Right renal pelvis (tissue), 4 donors: ENCODE data around the gene RAD51B. TPM values are rescaled to one million over a fixed set of nuclear protein-coding genes. Genes with fewer than 3 reads are reported as not detected.

Source experiments
- DNase-seq, 4 donors: peaks; one replicate each; pipeline ENCODE4 v3.0.0-alpha.2; 2013; ENCODE audit warnings: low read depth in 4 of 4, low spot score in 3 of 4, missing footprints in 1 of 4
- polyA plus RNA-seq, 4 donors: library from polyadenylated mRNA; unstranded; fragments of 120-200 nt; gene quantifications; one replicate each; pipeline ENCODE4 v1.2.1, GENCODE V29; 2013; ENCODE audit not compliant: insufficient read length in 4 of 4

RAD51B gene
- polyA plus RNA-seq, 4 donors = 10.7 to 11.6 (median 11.3) TPM

DNA sequence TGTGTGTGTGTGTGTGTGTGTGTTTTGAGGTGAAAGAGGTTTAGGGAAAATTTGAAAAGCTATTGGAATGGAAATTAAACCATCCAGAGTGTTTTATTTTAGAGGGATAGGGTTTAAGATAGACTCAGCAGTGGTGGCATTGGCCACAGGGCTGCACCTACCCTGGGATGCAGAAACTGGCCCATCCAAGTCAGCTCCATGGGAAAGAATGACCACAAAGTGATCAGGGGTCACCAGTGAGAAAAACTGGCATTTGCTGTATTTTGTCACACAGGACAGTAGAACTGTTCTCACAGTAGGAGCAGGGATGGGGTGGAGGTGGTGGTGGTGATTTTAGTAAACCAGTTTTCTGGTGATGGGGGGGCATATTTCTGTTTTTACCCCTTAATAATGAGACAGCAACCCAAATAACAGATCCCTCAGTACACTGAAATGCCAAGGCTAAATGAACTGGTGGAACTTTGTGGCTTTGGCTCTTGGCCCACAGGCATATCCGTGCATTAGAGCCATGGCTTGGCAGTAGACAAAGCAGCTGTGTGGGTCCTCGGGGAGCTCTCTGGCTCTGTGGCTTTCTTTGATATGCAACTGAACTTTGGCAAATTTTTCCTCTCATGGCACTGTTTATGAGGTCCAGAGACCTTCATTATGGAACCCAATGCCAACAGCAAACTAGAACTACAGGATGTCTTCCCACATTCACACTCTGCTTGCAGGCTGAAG is 625.0 kb downstream of the RAD51B start:
- DNase-seq = no peak

DNA sequence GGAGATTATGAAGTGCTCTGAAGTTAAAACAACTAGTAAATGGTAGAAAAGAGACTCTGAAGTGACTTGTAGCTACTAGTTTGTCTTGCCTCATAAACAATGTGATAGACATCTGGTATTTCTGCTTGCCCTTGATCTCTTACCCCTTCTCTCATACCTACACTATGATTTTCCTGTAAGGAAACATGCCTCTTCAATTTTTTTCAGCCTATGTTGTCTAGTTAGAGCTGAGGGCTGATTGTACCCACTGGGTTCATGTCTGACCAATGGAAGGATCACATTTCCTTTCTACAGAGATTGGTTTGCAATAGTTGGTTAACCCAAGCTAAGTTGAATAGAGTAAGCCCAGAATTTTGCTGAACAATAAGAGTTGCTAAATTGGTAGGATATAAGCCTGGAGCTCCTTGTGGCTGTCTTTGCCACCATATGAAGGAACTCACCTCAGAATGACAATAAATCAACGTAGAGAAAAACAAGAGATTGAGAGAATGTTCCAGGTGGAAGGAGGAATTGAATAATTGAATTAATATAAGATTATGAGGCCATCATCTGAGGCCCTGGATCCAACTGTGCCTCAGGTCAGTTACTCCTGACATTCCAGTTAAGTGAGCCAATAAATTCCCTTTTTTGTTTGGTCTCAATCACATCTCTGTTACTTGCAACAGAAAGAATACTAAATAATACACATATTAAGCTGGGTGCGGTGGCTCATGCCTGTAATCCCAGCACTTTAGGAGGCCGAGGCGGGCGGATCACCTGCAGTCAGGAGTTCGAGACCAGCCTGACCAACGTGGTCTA is 626.9 kb downstream of the RAD51B start:
- DNase-seq = no peak

DNA sequence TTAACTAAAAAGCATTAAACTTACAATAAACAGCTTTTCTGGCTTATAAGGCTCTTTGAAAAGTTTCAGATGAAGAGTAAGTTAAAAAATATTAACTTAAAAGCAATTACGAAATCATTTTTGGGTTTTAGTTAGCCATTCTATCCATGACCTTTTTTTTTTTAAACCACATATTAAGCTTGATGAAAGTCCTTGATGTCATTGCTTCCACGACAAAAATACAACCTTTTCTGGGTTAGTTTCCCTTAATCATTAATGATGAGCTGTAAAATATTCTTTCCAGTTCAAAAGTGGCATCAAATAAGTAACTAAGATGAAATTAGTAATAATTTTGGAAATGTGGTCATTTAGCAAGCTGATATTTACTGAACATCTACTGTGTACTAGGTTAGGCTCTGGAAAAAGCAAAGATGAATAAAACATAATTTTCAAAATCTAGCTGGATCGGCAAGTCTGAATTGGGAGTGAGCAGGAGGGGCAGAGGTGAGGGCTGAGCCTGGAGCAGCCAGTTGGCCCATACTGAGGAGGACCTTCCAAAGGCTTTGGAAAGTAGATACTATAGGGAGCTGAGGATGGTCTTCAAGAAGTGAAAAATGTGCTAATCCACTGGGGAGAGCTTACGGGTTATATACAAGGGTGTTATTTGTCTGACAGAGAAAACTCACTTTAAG is 628.1 kb downstream of the RAD51B start:
- DNase-seq = no peak

DNA sequence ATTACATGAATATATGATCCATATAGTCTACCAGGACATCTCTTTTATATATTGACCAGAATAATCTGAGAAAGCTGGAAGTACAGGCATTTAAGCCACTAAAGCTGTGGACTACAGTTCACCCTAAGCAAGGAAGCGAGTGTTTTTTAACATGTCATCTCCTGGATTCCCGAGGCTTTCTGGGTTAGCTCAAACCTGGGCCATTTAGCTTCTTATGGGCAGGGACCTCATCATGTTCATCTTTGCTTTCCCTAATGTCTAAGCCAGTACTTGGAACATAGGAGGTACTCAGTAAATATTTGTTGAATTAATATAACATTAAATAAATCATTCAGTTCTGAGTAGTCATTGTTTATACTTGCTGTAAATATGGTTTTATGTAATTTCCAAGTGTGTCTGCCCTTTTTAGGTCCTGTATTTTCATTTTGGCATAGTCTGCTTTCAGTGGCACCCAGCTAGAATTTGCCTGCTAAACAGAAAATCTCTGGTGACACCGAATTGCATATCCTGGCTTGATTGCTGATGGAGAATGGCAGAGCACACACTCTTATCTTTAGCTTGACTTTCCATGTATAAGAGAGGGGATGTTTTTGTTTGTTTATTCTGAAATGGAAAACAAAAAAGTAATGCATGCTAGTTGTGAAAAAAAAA is 628.8 kb downstream of the RAD51B start:
- DNase-seq = no peak

DNA sequence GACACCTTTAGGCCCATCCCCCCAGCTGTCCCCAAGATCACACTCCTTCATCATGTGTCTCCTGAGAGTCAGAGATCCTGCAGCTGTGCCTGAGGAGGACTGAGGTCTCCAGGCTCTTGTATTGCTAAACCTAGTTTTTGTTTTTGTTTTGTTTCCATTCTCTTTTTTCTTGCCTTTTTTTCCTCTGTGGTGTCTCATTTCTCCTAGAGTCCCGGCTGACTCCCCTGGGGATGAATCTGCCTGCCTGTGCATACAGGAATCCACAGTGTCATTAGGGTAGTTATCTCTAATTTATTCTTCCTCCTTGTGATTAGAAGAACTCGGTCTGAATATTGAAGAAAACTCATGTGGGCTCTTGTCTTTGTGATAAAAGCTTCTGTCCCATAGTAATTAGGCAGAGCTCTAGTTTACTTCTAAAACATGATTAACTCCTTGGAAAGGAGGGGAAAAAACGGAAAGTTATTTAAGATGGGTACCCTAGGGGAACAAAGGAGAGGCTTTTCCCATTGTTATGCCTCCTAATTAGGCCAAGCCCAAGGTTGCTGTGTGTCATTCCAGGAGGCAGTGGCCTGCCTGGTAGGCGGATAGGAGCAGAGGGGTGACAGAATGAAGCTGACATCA is 630.1 kb downstream of the RAD51B start:
- no peak for DNase-seq

DNA sequence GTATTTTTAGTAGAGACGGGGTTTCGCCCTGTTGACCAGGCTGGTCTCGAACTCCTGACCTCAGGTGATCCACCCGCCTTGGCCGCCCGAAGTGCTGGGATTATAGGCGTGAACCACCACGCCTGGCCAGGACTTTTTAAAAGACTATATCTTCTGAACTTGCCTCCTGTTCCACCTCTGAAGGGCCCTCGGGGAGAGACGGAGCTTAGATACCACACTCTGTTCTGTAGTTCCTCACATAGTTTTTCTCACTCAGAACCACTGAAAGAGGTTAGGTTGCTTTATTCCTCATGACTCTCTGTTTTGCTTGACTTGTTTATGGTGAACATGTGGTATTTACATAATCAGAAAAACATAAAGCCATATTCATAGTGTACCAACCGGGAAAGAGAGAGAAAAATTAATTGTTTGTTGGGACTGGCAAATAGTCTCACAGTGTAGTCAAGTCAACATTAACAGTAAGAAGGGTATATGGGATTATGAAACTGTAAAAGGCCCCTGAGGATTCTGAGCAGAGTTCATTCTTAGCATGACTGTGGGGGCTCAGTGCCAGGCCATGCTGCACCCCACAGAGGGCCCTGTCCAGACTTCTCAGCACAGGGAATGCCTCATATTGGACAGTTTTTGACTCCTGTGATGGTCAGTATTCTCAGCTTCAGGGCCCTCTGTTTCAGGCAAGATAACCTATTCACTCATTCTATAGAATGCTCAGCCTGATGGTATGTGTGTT is 631.0 kb downstream of the RAD51B start:
- DNase-seq = no peak

DNA sequence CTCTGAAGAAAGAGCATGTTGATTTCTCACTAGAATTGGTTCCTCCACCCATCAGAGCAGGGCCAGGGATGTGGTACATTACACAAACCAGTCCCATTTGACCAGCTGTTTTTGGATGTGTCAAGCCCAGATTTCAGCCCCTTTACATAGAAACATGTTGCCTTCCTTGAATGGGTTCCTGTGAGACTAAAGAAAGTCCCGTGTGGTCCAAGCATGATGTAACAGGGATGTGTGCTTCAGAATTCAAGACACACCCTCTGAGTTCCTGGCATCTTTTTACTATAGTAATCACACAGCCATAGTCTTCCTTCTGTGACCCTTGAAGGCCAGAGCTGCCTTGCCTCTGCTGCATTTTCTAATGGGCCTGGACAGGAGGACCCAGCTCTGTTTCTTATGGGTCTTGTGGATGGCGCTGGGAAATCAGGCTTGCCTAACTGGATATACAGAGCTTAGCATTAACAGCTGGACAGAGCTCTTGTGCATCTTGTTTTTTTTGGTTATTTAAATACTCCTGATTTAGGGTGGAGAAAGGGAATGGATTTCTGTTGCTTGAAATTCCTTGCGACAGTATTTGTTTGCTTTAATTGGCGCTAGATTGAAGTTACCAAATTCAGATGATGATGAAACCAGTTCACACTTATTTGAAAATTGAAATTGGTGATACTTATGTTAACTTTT is 632.3 kb downstream of the RAD51B start:
- no peak for DNase-seq

DNA sequence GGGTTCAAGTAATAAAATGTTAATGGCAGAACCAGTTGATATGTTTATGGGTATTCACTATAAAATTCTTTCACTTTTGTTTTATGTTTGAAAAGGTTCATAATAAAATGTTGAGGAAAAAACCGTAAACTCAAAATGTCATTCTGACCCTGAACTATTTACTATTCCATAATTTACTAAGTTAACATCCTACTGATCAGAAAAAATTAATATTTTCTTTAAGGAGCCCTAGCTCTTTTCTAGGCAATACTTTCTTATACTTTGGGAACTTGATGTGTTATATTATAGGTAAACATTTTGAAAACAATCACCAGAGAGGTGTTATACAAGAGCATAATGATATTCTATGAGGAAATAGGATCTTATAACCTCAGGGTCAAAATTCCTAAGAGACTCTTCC is 638.7 kb downstream of the RAD51B start:
- DNase-seq = no peak

DNA sequence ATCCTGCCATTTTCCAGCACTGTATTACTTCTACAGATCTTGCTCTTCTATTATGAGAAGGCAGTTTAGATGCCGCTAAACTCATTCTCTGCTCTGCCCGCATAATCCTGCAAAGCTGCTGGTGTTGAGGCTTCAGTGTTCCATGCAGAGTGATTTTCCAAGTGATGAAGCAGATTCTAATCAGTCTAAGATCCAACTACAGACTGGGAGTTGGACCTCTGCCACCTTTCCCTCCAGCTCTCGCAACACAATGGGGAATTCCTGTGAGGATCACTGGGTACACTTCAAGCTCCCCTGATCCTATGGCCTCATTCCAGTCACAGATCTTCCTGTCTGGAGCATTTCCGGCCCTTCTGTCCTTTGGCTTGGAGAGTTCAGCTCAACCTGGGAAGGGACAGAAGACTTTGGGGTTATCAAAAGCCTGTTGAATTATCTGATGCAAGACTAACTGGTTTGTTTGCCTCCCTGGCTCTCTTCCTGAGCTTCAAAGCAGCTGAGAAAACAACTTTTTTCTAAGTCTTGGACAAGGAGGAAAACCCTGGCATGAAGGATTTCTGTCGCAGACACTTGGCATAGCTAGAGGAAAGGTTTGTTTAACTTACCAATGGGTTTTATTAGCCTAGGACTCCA is 639.4 kb downstream of the RAD51B start:
- peak in 1 of 4 donors; percentile 47 for DNase-seq

DNA sequence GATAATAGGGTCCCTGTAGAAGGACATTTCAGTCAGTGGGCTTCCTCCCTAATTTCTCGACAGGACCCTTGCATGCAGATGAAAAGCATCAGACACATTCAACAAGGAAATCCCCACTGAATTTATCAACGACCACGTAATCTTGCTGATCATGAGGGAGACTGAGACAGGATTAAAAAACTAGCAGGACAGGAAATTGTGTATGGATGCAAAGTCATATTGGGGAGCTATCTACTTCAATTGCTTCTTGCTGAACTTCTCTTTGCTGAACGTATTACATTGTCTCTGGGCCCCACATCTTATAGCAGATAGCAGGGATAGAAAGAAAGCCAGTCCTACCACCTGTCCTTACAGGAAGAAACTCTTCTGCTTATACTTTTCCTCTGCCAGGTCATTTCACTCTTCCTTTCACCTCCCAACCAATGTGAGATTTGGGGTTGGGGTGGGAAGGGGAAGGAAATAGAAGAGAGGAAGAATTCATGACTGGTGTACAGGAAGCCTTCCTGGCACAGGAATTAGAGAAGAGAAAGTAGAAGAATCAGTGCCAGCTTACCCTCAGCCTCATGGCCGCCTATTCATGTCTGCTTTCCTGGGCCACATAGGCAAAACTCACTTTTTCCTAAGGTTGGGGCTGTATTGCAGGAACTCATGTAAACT is 640.0 kb downstream of the RAD51B start:
- DNase-seq = no peak

DNA sequence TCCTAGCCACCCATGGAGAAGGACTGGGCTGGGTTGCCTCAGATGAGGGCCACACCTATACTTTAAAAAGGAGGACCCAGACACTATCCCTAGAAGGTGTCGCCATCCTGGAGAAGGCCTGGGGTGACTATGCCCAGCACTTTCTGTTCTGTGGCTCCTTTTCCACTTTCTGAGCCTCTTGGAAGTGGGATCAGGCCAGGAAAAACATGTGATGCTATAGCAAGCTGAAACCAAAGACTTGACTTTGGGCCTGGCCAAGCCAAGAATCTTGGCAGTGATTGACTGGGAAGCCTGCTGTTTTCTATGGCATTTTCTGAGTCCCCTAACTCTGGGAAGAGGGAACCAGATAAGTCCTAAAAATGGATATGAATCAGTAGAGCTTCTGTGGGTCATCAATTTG is 641.0 kb downstream of the RAD51B start:
- no peak for DNase-seq

DNA sequence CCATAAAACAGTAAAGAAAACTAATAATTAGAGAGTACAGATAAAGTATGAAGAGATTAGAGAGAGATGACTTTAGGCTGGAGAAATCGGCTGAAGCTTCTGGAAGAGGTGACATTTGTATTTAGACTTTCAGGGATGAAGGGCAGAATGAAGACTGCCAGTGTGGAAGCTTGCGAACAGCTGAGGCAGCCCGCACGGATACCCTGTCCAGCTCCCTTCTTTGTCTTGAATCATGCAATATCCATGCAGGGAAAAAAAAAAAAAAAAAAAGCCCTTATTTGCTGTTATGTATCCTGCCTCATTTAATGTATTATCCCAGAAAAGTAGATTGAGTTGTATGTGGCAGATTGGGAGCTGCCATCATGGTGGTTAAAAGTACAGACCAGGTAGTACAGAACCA is 641.5 kb downstream of the RAD51B start:
- DNase-seq = no peak

DNA sequence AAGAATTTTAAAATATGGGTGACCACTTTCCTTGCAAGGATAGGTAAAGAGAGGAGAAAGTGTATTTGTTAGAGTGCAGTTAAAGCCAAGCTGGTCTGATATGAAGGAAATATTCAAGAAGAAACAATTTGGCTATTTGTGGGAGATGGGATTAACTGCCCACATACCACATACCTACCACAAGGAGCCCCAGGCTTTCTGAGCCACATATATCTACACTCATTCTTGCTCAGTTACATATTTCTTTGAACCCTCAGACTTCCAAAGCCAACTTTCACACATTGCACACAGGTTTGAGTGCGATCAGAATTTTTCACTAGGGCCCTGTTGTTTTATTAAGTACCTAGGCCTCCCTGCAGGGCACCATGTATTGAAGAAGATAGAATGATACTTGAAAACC is 643.1 kb downstream of the RAD51B start:
- DNase-seq = no peak

DNA sequence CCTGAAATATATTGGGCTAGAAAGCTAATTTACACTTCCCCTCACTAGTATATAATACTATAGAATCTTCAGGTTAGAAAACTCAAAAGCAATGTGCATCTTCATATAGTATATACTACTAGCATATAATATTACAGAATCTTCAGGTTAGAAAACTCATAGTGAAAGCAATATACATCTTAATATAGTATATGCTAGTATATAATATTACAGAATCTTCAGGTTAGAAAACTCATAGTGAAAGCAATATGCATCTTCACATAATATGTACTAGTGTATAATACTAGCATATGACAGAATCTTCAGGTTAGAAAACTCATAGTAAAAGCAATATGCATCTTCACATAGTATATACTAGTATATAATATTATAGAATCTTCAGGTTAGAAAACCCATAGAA is 643.7 kb downstream of the RAD51B start:
- DNase-seq = no peak

DNA sequence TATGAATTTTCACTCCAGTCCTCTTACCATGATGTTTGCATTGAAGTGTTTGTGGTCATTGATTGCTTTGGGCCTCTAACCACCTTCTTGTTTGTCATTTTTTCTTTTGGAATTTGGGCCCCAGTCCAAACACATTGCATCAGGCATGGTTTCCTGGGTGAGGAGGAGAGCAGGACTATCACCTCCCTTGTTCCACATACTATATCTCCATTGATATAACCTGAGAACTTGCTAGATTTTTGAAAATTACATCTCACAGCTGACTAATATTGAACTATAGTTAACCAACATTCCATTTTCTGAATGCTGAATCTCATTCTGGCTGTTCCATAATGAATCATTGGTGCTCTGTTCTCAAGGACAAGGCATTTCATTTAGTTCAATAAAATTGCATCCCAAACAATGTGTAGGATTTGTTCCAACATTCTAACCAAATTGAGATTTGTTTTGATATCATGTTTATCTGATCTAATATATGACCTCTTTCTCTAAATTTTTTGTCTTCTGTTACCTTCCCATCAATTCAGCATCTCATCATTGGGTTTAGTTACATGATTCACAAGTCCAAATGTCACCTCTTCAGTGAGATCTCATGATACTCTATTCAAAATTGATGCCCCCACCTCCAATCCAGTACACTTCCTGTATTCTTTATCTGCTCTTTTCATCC is 644.3 kb downstream of the RAD51B start:
- DNase-seq = no peak

DNA sequence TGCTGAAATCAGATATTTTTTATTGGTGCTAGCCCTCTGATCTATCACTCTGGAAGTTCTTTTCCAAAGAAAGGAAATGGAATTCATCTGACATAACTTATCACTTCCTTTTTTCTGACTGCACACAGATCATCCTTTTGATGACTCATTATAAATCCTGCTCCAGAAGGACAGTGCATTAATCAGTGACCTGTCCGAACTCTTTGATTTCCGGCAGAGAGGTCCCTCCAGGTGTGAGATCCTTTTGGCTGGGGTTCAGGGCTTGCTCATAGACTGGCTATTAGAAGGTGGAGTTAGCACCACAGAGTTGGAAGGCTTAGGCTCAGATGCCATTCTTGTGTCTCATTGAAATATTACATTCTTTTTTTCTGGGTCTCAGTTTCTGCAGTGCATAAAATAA is 645.1 kb downstream of the RAD51B start:
- DNase-seq = no peak

DNA sequence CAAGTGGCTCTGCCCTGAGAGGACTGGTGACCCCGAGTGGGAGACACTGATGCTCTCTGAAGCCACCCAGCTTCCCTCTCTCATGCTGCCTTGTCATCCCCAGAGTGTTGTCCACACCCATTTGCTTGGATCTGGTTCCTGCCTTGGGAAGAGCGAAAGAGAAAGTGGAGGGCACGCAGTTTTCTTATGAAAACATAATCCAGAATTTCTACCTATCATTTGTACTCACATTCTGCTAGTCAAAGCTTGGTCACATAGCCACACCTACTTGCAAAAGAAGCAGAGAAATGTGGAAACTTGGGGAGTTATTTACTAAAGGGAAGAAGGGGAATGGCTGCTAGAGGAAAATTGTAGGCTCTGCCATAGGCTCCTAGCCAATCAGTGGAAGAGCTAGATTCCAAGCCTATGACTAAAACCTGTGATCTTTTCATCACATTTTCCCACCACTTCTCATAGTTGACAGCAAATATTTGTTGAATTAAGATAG is 647.0 kb downstream of the RAD51B start:
- no peak for DNase-seq

DNA sequence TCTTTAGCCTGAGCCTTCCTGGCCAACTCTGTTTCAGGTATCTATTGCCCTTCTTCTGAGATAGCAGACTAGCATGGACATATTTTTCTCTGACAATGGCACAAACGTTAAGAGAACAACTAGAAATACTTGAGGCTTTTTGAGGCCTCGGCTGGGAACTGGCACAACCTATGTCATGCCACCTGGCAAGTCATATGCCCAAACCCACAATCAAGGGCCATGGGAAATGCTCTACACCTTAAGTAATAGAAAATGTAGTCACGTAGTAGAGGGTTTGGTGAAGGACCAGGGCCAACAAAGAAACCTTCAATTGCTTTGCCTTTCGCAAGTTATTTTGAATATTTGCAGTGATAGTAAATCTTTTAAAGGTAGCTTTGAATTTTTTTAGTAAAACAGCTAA is 647.8 kb downstream of the RAD51B start:
- DNase-seq = no peak
